H1 (cell line): ENCODE results near the gene MEDAG.

ENCODE experiments used
- CBX5 ChIP-seq: fragments of 300-800, 300-1000 bp; sonication (generic); IDR thresholded peaks from 2 replicates; pipeline ENCODE4 v1.7.1; 2016; ENCODE audit warnings: antibody characterized with exemption, low read length, low read depth
- CTCF ChIP-seq, 3 experiments: IDR thresholded peaks; 1 replicate in 2 of 3; 2 replicates in 1 of 3; pipeline versions ENCODE4 v1.5.1 to v1.6.1; 2011; ENCODE audit warnings: low read length in 3 of 3, mild to moderate bottlenecking in 3 of 3, inconsistent platforms in 2 of 3, low read depth in 1 of 3, moderate library complexity in 1 of 3; ENCODE audit not compliant: insufficient read depth in 1 of 3; ENCODE audit errors: control extremely low read depth in 1 of 3
- EZH2 ChIP-seq: fragments of 200-600 bp; sonication (generic); IDR thresholded peaks from 2 replicates; pipeline ENCODE4 v1.7.1; 2012; ENCODE audit warnings: low read depth, mild to moderate bottlenecking, moderate library complexity, low read length, inconsistent platforms; ENCODE audit not compliant: severe bottlenecking
- HDAC2 ChIP-seq, 2 experiments: fragments of 300-600 bp in 1 of 2; sonication (generic) in 1 of 2; IDR thresholded peaks; 2 replicates each; pipeline ENCODE4 v1.6.1; 2011 to 2012; ENCODE audit warnings: low read depth in 2 of 2, low read length in 2 of 2, mild to moderate bottlenecking in 2 of 2, moderate library complexity in 2 of 2, borderline replicate concordance in 1 of 2, inconsistent platforms in 1 of 2
- JUND ChIP-seq: IDR thresholded peaks from 2 replicates; pipeline ENCODE4 v1.6.1; 2011; ENCODE audit warnings: mild to moderate bottlenecking, improper control_type of control experiment, low read length
- POLR2A ChIP-seq, 2 experiments: IDR thresholded peaks; 1 replicate in 1 of 2; 2 replicates in 1 of 2; pipeline ENCODE4 v1.6.1; 2011; ENCODE audit warnings: low read depth in 2 of 2, low read length in 2 of 2, mild to moderate bottlenecking in 2 of 2; ENCODE audit errors: control extremely low read depth in 1 of 2
- POLR2AphosphoS5 ChIP-seq: IDR thresholded peaks from 2 replicates; pipeline ENCODE4 v1.6.1; 2011; ENCODE audit warnings: low read depth, low read length
- RFX5 ChIP-seq: IDR thresholded peaks from 2 replicates; pipeline ENCODE4 v1.6.1; 2011; ENCODE audit warnings: low read depth, low read length, improper control_type of control experiment, borderline replicate concordance
- SIN3A ChIP-seq, 2 experiments: IDR thresholded peaks in 1 of 2; conservative IDR thresholded peaks in 1 of 2; 2 replicates each; pipeline ENCODE4 v1.6.1; 2011 to 2012; ENCODE audit warnings: low read length in 2 of 2, improper control_type of control experiment in 1 of 2, low read depth in 1 of 2, mild to moderate bottlenecking in 1 of 2
- SP1 ChIP-seq: IDR thresholded peaks from 2 replicates; pipeline ENCODE4 v1.6.1; 2011; ENCODE audit warnings: low read depth, low read length
- SP4 ChIP-seq: IDR thresholded peaks from 2 replicates; pipeline ENCODE4 v1.6.1; 2012; ENCODE audit warnings: low read length, inconsistent platforms
- TAF1 ChIP-seq: IDR thresholded peaks from 2 replicates; pipeline ENCODE4 v1.6.1; 2011; ENCODE audit warnings: mild to moderate bottlenecking, low read depth, low read length
- TAF7 ChIP-seq: optimal IDR thresholded peaks from 2 replicates; pipeline ENCODE3; 2011; ENCODE audit warnings: low read depth, mild to moderate bottlenecking, inconsistent platforms, low read length, moderate library complexity, borderline replicate concordance

GRCh38 chr13:30882026-30882850 lies 23.8 kb upstream of the MEDAG start:
- no peak for TF ChIP-seq CTCF (IDR thresholded peaks at IDR 0.05; ENCODE audit: control extremely low read depth in 1 of 3, insufficient read depth in 1 of 3, low read depth in 1 of 3, low read length in 3 of 3)
- TF ChIP-seq TAF7 = no peak
- no peak for TF ChIP-seq SIN3A (conservative IDR thresholded peaks at IDR 0.05 in 1 of 2, IDR thresholded peaks at IDR 0.05 in 1 of 2; ENCODE audit: low read depth in 1 of 2, low read length in 2 of 2)
- TF ChIP-seq HDAC2 (IDR thresholded peaks at IDR 0.05; ENCODE audit: borderline replicate concordance in 1 of 2, low read depth in 2 of 2, low read length in 2 of 2) = no peak
- TF ChIP-seq POLR2A (IDR thresholded peaks at IDR 0.05; ENCODE audit: control extremely low read depth in 1 of 2, low read depth in 2 of 2, low read length in 2 of 2) = no peak
- TF ChIP-seq POLR2AphosphoS5 = no peak
- no peak for TF ChIP-seq JUND
- TF ChIP-seq CBX5 = no peak
- no peak for TF ChIP-seq SP1
- TF ChIP-seq RFX5 = no peak
- no peak for TF ChIP-seq EZH2
- no peak for TF ChIP-seq TAF1
- TF ChIP-seq SP4 = no peak
